ENCODE results near the gene RAPGEF6. TPM values are rescaled to one million over a fixed set of nuclear protein-coding genes. Genes with fewer than 3 reads are reported as not detected.
"Not testable (repeated sequence)": the region's sequence is repeated elsewhere in the genome, so short reads cannot be mapped to it uniquely, and the experiment has no call there.

The RAPGEF6 gene
- total RNA-seq, 1 donor from 2014 or later = 34.9 TPM

DNA sequence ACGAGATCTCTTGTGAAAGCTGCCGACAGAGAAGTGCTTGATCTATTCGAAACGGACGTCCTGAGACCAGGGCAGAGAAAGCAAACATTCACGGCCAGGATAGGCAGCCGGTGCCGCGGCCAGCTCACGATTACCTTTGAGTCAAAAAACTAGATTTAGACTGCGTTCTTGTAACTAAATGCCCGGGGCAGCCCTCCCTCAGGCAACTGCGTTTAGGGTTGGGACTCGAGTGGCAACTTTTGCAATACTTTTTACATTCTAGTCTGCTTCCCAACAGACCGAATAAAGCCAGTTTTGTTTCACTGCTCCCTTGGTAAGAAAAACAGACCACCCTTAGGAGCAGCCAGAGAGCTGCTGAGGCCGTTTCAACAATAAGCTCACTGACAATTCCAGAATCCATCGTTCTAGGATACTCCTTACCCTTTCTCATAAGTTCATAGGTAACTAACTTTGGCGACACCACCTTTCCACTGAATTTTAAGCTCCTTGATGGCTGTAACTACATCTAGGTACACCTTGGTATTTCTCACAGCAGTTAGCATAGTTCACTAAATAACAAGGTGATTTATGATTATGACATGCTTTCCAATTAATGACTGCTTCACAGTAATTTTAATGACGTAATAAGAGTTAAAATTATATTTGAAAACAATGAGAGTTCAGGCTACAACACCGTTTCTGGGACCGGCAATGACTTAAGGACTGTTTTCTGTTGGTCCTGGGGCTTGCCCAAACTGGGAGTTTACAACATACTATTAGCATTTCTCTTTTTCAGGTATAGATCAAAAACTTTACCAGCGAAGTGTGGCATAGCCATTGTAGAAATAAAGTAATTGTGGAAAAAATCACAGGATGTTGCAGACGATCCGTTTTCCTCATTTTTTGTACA is 899 bp upstream of the RAPGEF6 start:
- Mint-ChIP-seq H3K36me3 (ENCODE audit: low read depth) (peaks cover 3% of the 10 kb centered on the region), H3K27me3 (peaks cover 3% of the 10 kb centered on the region), H3K4me3 (peak overlapping the region; percentile 96), H3K9me3 (no peaks in the 10 kb centered on the region), H3K27ac (peak overlapping the region; percentile 96), H3K4me1 (peaks cover 31% of the 10 kb centered on the region)
- intact Hi-C loops (cut with micrococcal nuclease) = loop anchor here (1.0 to 10.0 kb wide), 10 partner anchors 35 to 1419 kb away; partner anchors contain the start of genes CDC42SE2, FNIP1, HSPA4 and LYRM7
- peak; percentile 65 for DNase-seq

DNA sequence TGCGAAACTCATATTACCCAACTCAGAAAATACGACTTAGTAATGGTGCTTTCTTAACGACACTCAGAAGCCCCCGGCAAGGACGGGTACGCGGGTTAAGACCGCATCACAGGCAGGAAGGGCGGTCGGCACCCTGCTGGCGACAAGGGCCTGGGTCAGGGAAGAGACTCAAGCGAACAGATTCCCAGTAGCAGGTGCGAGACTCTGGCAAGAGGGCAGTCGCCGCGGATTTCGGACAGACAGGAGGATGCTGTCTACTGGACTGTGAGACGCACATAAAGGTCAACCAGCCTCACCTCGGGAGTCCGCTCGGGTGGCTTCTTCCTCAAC is 398 bp downstream of the RAPGEF6 start:
- H3K9me3 Mint-ChIP-seq = no peaks in the 10 kb centered on the region
- peaks cover 3% of the 10 kb centered on the region for H3K27me3 Mint-ChIP-seq
- peaks cover 3% of the 10 kb centered on the region for H3K36me3 Mint-ChIP-seq (ENCODE audit: low read depth)
- intact Hi-C loops (cut with micrococcal nuclease) = loop anchor here (1.0 to 10.0 kb wide), 6 partner anchors 36 to 1420 kb away; partner anchors contain the start of genes HSPA4 and LYRM7
- peak overlapping the region; percentile 96 for H3K27ac Mint-ChIP-seq
- H3K4me1 Mint-ChIP-seq = peaks cover 25% of the 10 kb centered on the region
- DNase-seq = peak; percentile 89
- H3K4me3 Mint-ChIP-seq = peak overlapping the region; percentile 96

DNA sequence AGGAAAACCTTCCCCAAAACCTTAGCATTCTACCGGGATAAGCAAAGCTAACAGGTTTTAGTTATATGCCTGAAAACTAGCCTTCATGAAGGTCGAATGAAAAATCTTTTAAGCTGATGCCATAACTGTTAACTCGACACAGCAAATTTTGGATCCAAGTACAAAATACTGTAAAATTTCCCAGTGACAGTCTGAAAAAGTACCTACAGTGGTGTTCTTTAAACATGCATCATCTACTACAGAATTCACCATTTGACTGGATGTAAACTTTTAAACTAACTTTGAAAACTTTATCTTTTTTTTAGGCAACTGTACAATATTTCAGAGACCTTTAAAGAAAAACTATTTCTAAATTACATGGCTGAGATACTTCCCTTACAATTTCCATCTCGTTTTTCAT is 791 bp downstream of the RAPGEF6 start:
- H3K4me3 Mint-ChIP-seq = peak overlapping the region; percentile 96
- H3K4me1 Mint-ChIP-seq = peaks cover 24% of the 10 kb centered on the region

GRCh38 chr5:131633830-131634229 is 1.2 kb downstream of the RAPGEF6 start:
- DNase-seq = no peak
- intact Hi-C loops (cut with micrococcal nuclease) = loop anchor here (1.0 to 10.0 kb wide), 6 partner anchors 37 to 1421 kb away; partner anchors contain the start of genes HSPA4 and LYRM7
- Mint-ChIP-seq H3K4me1 (peaks cover 25% of the 10 kb centered on the region), H3K9me3 (no peaks in the 10 kb centered on the region), H3K27me3 (peaks cover 3% of the 10 kb centered on the region), H3K36me3 (ENCODE audit: low read depth) (peaks cover 8% of the 10 kb centered on the region), H3K4me3 (peak overlapping the region; percentile 96), H3K27ac (peak overlapping the region; percentile 96)

More for the DNA sequence above, 791 bp downstream of the RAPGEF6 start:
- Mint-ChIP-seq H3K9me3 (no peaks in the 10 kb centered on the region), H3K27me3 (peaks cover 3% of the 10 kb centered on the region), H3K27ac (peak overlapping the region; percentile 96), H3K36me3 (ENCODE audit: low read depth) (peaks cover 4% of the 10 kb centered on the region)
- no peak for DNase-seq
- intact Hi-C loops (cut with micrococcal nuclease) = loop anchor here (1.0 to 10.0 kb wide), 6 partner anchors 37 to 1421 kb away; partner anchors contain the start of genes HSPA4 and LYRM7

DNA sequence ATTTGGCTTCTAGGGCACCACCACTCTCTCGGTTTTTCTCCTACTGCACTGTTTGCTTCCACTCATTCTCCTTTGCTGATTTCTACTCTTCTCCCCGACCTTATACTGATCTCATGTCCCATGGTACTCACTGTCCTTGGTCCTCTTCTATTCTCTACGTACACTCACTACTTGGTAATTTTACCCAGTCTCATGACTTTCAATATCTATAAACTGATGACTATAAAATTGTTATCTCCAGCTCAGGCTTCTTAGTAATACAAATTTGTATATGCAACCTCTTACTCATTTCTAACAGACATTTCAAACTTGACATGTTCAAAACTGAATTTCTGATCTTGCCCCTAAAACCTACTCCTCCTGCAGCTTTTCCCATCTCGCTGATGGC is 4.1 kb downstream of the RAPGEF6 start:
- H3K9me3 Mint-ChIP-seq = no peaks in the 10 kb centered on the region
- no peak overlapping the region for H3K27ac Mint-ChIP-seq
- peaks cover 3% of the 10 kb centered on the region for H3K27me3 Mint-ChIP-seq
- H3K4me3 Mint-ChIP-seq = no peak overlapping the region
- peaks cover 14% of the 10 kb centered on the region for H3K36me3 Mint-ChIP-seq (ENCODE audit: low read depth)
- intact Hi-C loops (cut with micrococcal nuclease) = loop anchor here (10.0 kb wide), 1 partner anchor 1424 kb away; the partner anchor contains the start of gene HSPA4
- H3K4me1 Mint-ChIP-seq = peaks cover 28% of the 10 kb centered on the region
- no peak for DNase-seq

DNA sequence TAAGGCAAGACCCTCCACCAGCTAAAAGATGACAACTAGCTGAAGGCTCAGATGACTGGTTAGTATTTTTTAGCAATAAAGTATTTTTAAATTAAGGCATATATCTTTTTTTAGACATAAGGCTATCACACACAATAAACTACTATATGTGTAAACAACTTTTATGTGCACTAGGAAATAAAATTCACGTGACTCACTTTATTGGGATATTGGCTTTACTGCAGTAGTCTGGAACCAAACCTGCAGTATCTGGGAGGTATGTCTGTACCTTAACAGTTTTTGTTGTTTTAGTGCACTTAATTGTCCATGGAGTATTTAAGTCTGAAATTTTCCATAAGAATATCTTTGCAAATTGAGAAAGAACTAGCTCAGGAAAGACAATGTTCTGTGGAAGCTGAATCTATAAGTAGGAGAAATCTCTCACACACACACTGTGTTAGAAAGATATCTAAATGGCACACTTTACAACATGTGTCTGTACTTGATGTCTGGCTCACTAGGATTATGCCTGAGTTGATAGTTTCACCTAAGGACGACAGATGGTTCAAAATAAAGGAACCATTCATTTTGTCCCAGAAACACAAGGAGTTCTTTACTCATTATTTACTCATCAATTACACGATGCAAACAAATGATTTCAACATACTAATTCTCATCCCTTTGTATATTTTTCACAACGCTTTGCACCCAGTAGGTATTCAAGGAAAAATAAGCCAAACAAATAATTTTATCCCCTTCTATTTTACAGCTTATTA is 4.6 kb downstream of the RAPGEF6 start:
- peaks cover 3% of the 10 kb centered on the region for H3K27me3 Mint-ChIP-seq
- no peak overlapping the region for H3K4me3 Mint-ChIP-seq
- H3K36me3 Mint-ChIP-seq (ENCODE audit: low read depth) = peaks cover 17% of the 10 kb centered on the region
- no peak for DNase-seq
- H3K27ac Mint-ChIP-seq = no peak overlapping the region
- intact Hi-C loops (cut with micrococcal nuclease) = loop anchor here (10.0 kb wide), 1 partner anchor 1424 kb away; the partner anchor contains the start of gene HSPA4
- H3K9me3 Mint-ChIP-seq = no peaks in the 10 kb centered on the region
- peaks cover 27% of the 10 kb centered on the region for H3K4me1 Mint-ChIP-seq

DNA sequence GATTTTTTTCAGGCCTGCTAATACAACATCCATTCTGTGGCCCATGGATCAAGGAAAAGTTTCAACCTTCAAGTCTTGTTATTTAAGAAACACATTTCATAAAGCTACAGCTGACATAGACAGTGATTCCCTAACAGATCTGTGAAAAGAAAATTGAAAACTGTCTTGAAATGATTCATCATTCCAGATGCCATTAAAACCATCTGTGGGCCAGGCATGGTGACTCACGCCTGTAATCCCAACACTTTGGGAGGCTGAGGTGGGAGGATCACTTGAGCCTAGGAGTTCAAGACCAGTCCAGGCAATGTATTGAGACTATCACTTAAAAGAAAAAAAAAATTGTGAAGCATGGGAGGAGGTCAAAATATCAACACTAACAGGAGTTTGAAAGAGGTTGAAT is 6.0 kb downstream of the RAPGEF6 start:
- DNase-seq = no peak
- H3K27ac Mint-ChIP-seq = peak overlapping the region; percentile 0
- peak overlapping the region; percentile 2 for H3K4me3 Mint-ChIP-seq
- H3K4me1 Mint-ChIP-seq = peaks cover 29% of the 10 kb centered on the region
- H3K36me3 Mint-ChIP-seq (ENCODE audit: low read depth) = peaks cover 19% of the 10 kb centered on the region
- no peaks in the 10 kb centered on the region for H3K9me3 Mint-ChIP-seq
- intact Hi-C loops (cut with micrococcal nuclease) = no loop called here
- H3K27me3 Mint-ChIP-seq = no peaks in the 10 kb centered on the region

GRCh38 chr5:131627207-131627865 is 7.7 kb downstream of the RAPGEF6 start:
- Mint-ChIP-seq H3K4me1 (peaks cover 35% of the 10 kb centered on the region), H3K27me3 (no peaks in the 10 kb centered on the region), H3K4me3 (no peak overlapping the region), H3K27ac (no peak overlapping the region), H3K9me3 (no peaks in the 10 kb centered on the region), H3K36me3 (ENCODE audit: low read depth) (peaks cover 26% of the 10 kb centered on the region)
- intact Hi-C loops (cut with micrococcal nuclease) = no loop called here
- DNase-seq = no peak

- DNase-seq = peak; percentile 24
- Mint-ChIP-seq H3K27ac (no peak overlapping the region), H3K4me1 (peaks cover 26% of the 10 kb centered on the region), H3K27me3 (no peaks in the 10 kb centered on the region), H3K36me3 (ENCODE audit: low read depth) (peaks cover 29% of the 10 kb centered on the region), H3K9me3 (no peaks in the 10 kb centered on the region), H3K4me3 (no peak overlapping the region)
- intact Hi-C loops (cut with micrococcal nuclease) = no loop called here
Measured at GRCh38 chr5:131622633-131623032, 12.4 kb downstream of the RAPGEF6 start.

DNA sequence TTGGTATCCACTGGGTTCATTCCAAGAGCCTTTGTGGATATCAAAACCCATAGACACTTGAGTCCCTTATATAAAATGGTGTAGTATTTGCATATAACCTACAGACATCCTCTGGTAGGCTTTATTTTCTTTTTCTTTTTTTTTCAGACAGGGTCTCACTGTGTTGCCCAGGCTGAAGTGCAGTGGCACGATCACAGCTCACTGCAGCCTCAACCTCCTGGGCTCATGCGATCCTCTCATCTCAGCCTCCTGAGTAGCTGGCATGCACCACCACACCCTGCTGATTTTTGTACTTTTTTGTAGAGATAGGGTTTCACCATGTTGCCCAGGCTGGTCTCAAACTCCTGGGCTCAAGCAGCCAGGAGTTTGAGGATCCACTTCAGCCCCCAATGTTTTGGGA is 13.9 kb downstream of the RAPGEF6 start:
- H3K4me3 Mint-ChIP-seq; intact Hi-C loops (cut with micrococcal nuclease); H3K9me3 Mint-ChIP-seq; H3K27me3 Mint-ChIP-seq; H3K27ac Mint-ChIP-seq: not testable (repeated sequence)
- Mint-ChIP-seq H3K36me3 (ENCODE audit: low read depth) (peaks cover 34% of the 10 kb centered on the region), H3K4me1 (peaks cover 29% of the 10 kb centered on the region)
- DNase-seq = peak; percentile 34

- Mint-ChIP-seq H3K4me3 (no peak overlapping the region), H3K9me3 (no peaks in the 10 kb centered on the region), H3K4me1 (peaks cover 29% of the 10 kb centered on the region), H3K27me3 (no peaks in the 10 kb centered on the region), H3K27ac (no peak overlapping the region), H3K36me3 (ENCODE audit: low read depth) (peaks cover 39% of the 10 kb centered on the region)
- intact Hi-C loops (cut with micrococcal nuclease) = no loop called here
- DNase-seq = peak; percentile 48
Measured at GRCh38 chr5:131619102-131619501, 15.9 kb downstream of the RAPGEF6 start.

GRCh38 chr5:131617140-131617822 is 17.7 kb downstream of the RAPGEF6 start:
- peaks cover 21% of the 10 kb centered on the region for H3K4me1 Mint-ChIP-seq
- peak overlapping the region; percentile 31 for H3K27ac Mint-ChIP-seq
- H3K4me3 Mint-ChIP-seq = no peak overlapping the region
- intact Hi-C loops (cut with micrococcal nuclease) = no loop called here
- peaks cover 36% of the 10 kb centered on the region for H3K36me3 Mint-ChIP-seq (ENCODE audit: low read depth)
- H3K27me3 Mint-ChIP-seq = no peaks in the 10 kb centered on the region
- no peaks in the 10 kb centered on the region for H3K9me3 Mint-ChIP-seq
- peak; percentile 34 for DNase-seq

- Mint-ChIP-seq H3K27ac (no peak overlapping the region), H3K36me3 (ENCODE audit: low read depth) (peaks cover 32% of the 10 kb centered on the region), H3K4me1 (peaks cover 25% of the 10 kb centered on the region), H3K9me3 (no peaks in the 10 kb centered on the region), H3K27me3 (no peaks in the 10 kb centered on the region), H3K4me3 (no peak overlapping the region)
- peak; percentile 18 for DNase-seq
- intact Hi-C loops (cut with micrococcal nuclease) = no loop called here
Measured at GRCh38 chr5:131615957-131616356, 19.1 kb downstream of the RAPGEF6 start.
